SJSA1 (cell line): ENCODE measurements around the gene FAM50A. TPM values are rescaled to one million over a fixed set of nuclear protein-coding genes. Genes with fewer than 3 reads are reported as not detected.

Experiments
- DNase-seq, 2 experiments: peaks; one replicate each; pipeline ENCODE4 v3.0.0-alpha.2; 2015 to 2020; ENCODE audit warnings: low spot score in 2 of 2, low read depth in 1 of 2
- H3K27ac ChIP-seq: fragments of 250-450 bp; sonication (Bioruptor Pico); 2 replicates; pipeline ENCODE4 v1.5.1; 2020; ENCODE audit warnings: mild to moderate bottlenecking, moderate library complexity
- H3K27me3 ChIP-seq: fragments of 250-450 bp; sonication (Bioruptor Pico); replicated peaks from 2 replicates; pipeline ENCODE4 v1.5.1; 2020; ENCODE audit warnings: mild to moderate bottlenecking, moderate library complexity
- H3K36me3 ChIP-seq: fragments of 250-450 bp; sonication (Bioruptor Pico); 2 replicates; pipeline ENCODE4 v1.5.1; 2020; ENCODE audit warnings: mild to moderate bottlenecking
- H3K4me1 ChIP-seq: fragments of 250-450 bp; sonication (Bioruptor Pico); replicated peaks from 2 replicates; pipeline ENCODE4 v1.6.1; 2021; ENCODE audit warnings: mild to moderate bottlenecking
- H3K4me3 ChIP-seq: fragments of 250-450 bp; sonication (Bioruptor Pico); 2 replicates; pipeline ENCODE4 v1.5.1; 2020; ENCODE audit warnings: mild to moderate bottlenecking
- H3K9me3 ChIP-seq: fragments of 250-450 bp; sonication (Bioruptor Pico); replicated peaks from 2 replicates; pipeline ENCODE4 v1.5.1; 2020; ENCODE audit warnings: mild to moderate bottlenecking
- total RNA-seq: library from RNA; depleted of rRNA; stranded (reverse); fragments of >200 nt; shearing (Covaris generic); gene quantifications from 2 replicates; pipeline ENCODE4 v1.2.3, GENCODE V29; 2014

FAM50A gene
- total RNA-seq, 1 experiment from 2014 or later, result 70.5 TPM

GRCh38 chrX:154458116-154458953 is 14.4 kb downstream of the FAM50A start, which contains the start of gene PLXNA3:
Gene PLXNA3 (plus strand): TSS chrX:154458281. CDS start chrX:154460184, 1,903 bp downstream.
- Histone ChIP-seq H3K4me1 (peaks cover 12% of the 10 kb centered on the region), H3K27ac (no peak within 1 kb of the TSS), H3K9me3 (no peaks in the 10 kb centered on the region), H3K27me3 (no peaks in the 10 kb centered on the region), H3K4me3 (peak within 1 kb of the TSS; percentile 37), H3K36me3 (no peaks in the 10 kb centered on the region)
- no peak for DNase-seq

DNA sequence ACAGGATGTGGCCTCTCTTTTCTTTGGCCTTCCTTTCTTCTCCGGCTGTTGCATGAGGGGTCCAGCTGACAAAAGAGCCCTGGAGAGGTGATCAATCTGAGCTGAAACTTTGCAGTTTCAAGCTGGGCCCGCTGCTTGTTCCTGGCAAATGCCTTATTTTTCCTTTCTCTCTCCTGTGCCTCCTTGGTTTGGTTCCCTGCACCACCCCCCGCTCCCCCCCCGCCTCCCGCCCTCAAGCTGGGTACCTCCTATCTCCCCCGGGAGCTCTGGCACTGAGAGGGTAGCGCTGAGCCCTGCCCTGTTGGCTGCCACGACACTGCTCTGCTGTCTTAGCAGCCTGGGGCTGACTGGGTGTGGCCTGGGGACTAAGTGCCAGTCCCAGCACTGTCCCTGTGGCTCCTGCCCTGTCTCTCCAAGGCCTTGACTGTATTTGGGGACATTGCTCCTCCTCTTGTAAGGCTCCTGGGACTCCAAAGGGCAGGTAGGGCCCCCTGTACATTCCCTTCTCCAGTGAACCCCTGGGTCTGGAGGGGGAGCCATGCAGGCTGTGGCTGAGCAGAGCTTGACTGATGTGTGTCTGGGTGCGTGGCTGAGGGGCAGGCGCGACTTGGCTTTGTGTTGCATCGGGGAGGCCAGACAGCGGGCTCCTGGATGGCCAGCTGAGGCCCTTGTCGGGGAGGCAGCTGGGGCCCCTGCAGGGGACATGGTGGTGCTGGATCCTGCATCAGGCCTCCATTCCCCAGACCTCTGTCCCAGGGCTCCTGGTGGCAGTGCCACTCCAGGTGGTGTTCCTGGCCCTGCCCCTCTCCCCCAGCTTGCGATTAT is 15.2 kb downstream of the FAM50A start:
- Histone ChIP-seq H3K9me3 (no peaks in the 10 kb centered on the region), H3K4me1 (peaks cover 12% of the 10 kb centered on the region), H3K4me3 (no peak overlapping the region), H3K36me3 (no peaks in the 10 kb centered on the region), H3K27me3 (no peaks in the 10 kb centered on the region), H3K27ac (no peak overlapping the region)
- no peak for DNase-seq

GRCh38 chrX:154459832-154460231 is 15.9 kb downstream of the FAM50A start:
- Histone ChIP-seq H3K9me3 (no peaks in the 10 kb centered on the region), H3K27ac (no peak overlapping the region), H3K4me3 (no peak overlapping the region), H3K27me3 (no peaks in the 10 kb centered on the region), H3K36me3 (no peaks in the 10 kb centered on the region), H3K4me1 (peaks cover 12% of the 10 kb centered on the region)
- DNase-seq, result no peak

DNA sequence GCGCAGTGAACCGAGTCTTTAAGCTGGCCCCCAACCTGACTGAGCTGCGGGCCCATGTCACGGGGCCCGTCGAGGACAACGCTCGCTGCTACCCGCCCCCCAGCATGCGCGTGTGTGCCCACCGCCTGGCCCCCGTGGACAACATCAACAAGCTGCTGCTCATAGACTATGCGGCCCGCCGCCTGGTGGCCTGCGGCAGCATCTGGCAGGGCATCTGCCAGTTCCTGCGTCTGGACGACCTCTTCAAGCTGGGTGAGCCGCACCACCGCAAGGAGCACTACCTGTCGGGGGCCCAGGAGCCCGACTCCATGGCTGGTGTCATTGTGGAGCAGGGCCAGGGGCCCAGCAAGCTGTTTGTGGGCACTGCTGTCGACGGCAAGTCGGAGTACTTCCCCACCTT is 16.4 kb downstream of the FAM50A start:
- DNase-seq, result no peak
- no peak overlapping the region for H3K4me3 ChIP-seq

DNA sequence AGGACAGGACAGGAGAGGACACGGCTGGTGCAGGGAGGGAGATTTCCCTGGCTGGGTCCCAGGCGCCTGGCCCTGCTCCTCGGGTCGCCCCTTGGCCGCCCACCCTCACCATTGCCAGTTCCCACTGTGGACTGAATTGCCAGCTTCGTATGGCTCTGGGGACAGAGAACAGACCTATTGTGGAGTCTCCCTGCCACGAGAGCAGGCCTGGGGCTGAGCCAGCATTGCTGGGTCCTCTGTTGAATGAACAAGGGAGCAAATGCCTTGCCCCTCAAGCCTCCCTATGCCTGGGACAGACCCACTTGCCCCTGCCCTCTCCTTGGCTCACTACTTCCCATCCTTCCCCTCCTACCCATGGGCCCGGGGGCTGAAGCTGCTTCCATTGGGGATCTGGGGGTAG is 18.5 kb downstream of the FAM50A start:
- no peaks in the 10 kb centered on the region for H3K9me3 ChIP-seq
- DNase-seq, result no peak
- no peak overlapping the region for H3K4me3 ChIP-seq
- H3K27ac ChIP-seq, result no peak overlapping the region
- no peaks in the 10 kb centered on the region for H3K4me1 ChIP-seq
- no peaks in the 10 kb centered on the region for H3K27me3 ChIP-seq
- H3K36me3 ChIP-seq, result no peaks in the 10 kb centered on the region

More for the DNA sequence above, 16.4 kb downstream of the FAM50A start:
- Histone ChIP-seq H3K4me1 (peaks cover 8% of the 10 kb centered on the region), H3K27ac (no peak overlapping the region), H3K9me3 (no peaks in the 10 kb centered on the region), H3K27me3 (no peaks in the 10 kb centered on the region), H3K36me3 (no peaks in the 10 kb centered on the region)

DNA sequence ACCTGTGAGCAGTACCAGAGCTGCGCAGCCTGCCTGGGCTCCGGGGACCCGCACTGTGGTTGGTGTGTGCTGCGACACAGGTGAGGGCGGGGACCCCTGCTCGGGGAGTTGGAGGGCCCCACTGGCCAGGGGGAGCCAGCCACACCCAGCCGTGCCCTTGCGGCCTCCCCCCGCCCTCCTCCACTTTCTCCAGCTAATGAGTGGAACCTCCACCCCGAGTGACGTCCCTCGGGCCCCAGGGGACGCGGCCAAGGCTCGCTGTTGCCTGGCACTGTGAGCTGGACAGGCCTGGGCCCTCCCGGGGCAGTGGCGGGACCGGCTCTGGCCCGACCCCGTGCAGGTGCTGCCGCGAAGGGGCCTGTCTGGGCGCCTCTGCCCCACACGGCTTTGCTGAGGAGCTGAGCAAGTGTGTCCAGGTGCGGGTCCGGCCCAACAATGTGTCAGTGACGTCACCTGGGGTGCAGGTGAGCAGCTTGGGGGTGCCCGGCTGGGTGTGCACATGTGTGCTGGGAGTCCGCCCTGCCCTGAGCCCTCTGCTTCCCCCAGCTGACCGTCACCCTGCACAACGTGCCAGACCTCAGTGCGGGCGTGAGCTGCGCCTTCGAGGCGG is 19.8 kb downstream of the FAM50A start:
- no peak overlapping the region for H3K4me3 ChIP-seq
- DNase-seq, result no peak
- no peaks in the 10 kb centered on the region for H3K4me1 ChIP-seq
- H3K27ac ChIP-seq, result no peak overlapping the region
- H3K27me3 ChIP-seq, result no peaks in the 10 kb centered on the region
- H3K9me3 ChIP-seq, result no peaks in the 10 kb centered on the region
- H3K36me3 ChIP-seq, result no peaks in the 10 kb centered on the region

DNA sequence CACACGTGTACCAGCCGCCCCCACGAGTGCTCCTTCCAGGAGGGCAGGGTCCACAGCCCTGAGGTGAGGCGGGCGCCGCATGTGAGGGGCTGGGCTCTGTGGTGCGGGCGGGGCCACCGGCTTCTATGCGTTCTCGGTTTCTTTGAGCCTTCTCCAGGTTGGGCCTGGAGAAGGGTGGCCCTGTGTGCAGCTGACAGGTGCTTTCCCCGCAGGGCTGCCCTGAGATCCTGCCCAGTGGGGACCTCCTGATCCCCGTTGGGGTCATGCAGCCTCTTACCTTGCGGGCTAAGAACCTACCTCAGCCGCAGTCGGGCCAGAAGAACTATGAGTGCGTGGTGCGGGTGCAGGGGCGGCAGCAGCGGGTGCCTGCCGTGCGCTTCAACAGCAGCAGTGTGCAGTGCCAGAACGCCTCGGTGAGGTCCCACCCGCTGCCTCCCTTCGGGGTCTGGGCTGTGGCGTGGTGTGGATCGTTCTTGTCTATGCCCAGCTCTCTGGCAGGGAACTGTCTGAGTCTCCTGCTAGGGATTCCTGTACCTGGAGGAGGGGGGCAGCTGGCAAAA is 20.9 kb downstream of the FAM50A start:
- Histone ChIP-seq H3K9me3 (no peaks in the 10 kb centered on the region), H3K36me3 (no peaks in the 10 kb centered on the region)
- DNase-seq, result no peak

GRCh38 chrX:154465601-154466000 is 21.7 kb downstream of the FAM50A start:
- no peaks in the 10 kb centered on the region for H3K36me3 ChIP-seq
- H3K4me3 ChIP-seq, result no peak overlapping the region
- H3K4me1 ChIP-seq, result no peaks in the 10 kb centered on the region
- H3K27ac ChIP-seq, result no peak overlapping the region
- no peaks in the 10 kb centered on the region for H3K9me3 ChIP-seq
- no peak for DNase-seq
- no peaks in the 10 kb centered on the region for H3K27me3 ChIP-seq

More for the DNA sequence above, 20.9 kb downstream of the FAM50A start:
- Histone ChIP-seq H3K4me3 (no peak overlapping the region), H3K4me1 (no peaks in the 10 kb centered on the region), H3K27ac (no peak overlapping the region), H3K27me3 (no peaks in the 10 kb centered on the region)

DNA sequence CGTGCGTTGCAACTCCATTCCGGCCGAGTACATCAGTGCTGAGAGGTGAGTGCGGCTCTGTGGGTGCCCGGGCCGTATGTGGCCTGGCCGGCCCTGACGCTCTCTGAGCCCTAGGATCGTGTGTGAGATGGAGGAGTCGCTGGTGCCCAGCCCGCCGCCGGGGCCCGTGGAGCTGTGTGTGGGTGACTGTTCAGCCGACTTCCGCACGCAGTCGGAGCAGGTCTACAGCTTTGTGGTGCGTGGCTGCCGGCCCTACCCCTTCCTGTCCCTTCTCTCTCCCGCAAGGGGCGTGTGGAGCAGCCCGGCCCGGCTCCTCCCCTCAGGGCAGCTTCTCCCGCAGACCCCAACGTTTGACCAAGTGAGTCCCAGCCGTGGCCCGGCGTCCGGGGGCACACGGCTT is 22.1 kb downstream of the FAM50A start:
- Histone ChIP-seq H3K36me3 (no peaks in the 10 kb centered on the region), H3K9me3 (no peaks in the 10 kb centered on the region), H3K4me1 (no peaks in the 10 kb centered on the region), H3K27me3 (no peaks in the 10 kb centered on the region), H3K27ac (no peak overlapping the region), H3K4me3 (no peak overlapping the region)
- no peak for DNase-seq

DNA sequence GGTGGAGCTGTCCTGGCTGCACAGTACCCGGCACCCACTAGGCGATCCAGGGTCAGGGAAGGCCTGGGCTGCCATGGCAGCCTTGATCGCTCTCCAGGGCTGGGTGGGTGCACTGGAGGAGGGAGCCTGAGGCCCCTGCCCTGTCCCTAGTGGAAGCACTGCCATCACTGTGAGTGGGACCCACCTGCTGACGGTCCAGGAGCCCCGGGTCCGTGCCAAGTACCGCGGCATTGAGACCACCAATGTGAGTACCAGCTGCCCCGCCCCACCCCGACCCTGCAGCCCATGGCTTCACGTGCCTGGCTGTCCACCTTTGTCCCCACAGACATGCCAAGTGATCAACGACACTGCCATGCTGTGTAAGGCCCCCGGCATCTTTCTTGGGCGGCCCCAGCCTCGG is 23.0 kb downstream of the FAM50A start:
- Histone ChIP-seq H3K4me3 (no peak overlapping the region), H3K36me3 (no peaks in the 10 kb centered on the region), H3K27ac (no peak overlapping the region), H3K27me3 (no peaks in the 10 kb centered on the region), H3K4me1 (no peaks in the 10 kb centered on the region), H3K9me3 (no peaks in the 10 kb centered on the region)
- DNase-seq, result no peak

GRCh38 chrX:154467556-154467955 is 23.6 kb downstream of the FAM50A start:
- H3K36me3 ChIP-seq, result no peaks in the 10 kb centered on the region
- H3K9me3 ChIP-seq, result no peaks in the 10 kb centered on the region
- no peak overlapping the region for H3K27ac ChIP-seq
- no peaks in the 10 kb centered on the region for H3K27me3 ChIP-seq
- no peak for DNase-seq
- no peaks in the 10 kb centered on the region for H3K4me1 ChIP-seq
- H3K4me3 ChIP-seq, result no peak overlapping the region

DNA sequence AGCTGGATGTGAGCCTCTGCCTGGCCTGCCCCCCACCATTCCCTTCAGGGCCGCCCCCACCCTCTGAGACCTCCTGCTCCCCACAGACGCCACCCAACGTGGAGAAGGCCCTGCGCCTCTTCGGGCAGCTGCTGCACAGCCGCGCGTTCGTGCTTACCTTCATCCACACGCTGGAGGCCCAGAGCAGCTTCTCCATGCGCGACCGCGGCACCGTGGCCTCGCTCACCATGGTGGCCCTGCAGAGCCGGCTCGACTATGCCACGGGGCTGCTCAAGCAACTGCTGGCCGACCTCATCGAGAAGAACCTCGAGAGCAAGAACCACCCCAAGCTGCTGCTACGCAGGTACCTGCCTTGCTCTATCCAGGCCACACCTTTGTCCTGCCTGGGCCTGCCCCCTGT is 24.3 kb downstream of the FAM50A start:
- Histone ChIP-seq H3K27me3 (no peaks in the 10 kb centered on the region), H3K4me3 (no peak overlapping the region), H3K9me3 (no peaks in the 10 kb centered on the region), H3K36me3 (no peaks in the 10 kb centered on the region), H3K4me1 (no peaks in the 10 kb centered on the region), H3K27ac (no peak overlapping the region)
- no peak for DNase-seq

DNA sequence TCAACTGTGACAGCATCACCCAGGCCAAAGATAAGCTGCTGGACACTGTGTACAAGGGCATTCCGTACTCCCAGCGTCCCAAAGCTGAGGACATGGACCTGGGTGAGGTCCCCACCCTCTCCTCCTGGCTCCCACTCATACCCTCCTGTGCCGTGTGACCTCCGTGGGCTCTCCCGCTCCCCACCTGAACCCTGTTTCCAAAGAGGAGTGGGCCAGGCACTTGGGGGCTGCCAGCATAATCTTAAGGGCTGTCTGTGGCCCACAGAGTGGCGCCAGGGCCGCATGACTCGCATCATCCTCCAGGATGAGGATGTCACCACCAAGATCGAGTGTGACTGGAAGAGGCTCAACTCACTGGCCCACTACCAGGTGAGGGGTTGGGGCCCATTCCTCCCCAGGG is 25.2 kb downstream of the FAM50A start:
- Histone ChIP-seq H3K27me3 (no peaks in the 10 kb centered on the region), H3K27ac (no peak overlapping the region), H3K4me1 (no peaks in the 10 kb centered on the region), H3K9me3 (no peaks in the 10 kb centered on the region), H3K36me3 (no peaks in the 10 kb centered on the region), H3K4me3 (no peak overlapping the region)
- no peak for DNase-seq
